ENCODE measurements around the gene ABHD10. TPM values are rescaled to one million over a fixed set of nuclear protein-coding genes. Genes with fewer than 3 reads are reported as not detected.

ABHD10 gene
- total RNA-seq, 1 donor from 2014 or later: 28.2 TPM

GRCh38 chr3:112000966-112001365 is 22.1 kb downstream of the ABHD10 start:
- DNase-seq (ENCODE audit: low spot score): no peak

- no peak for DNase-seq (ENCODE audit: low spot score)
Measured at GRCh38 chr3:112001526-112001925, 22.7 kb downstream of the ABHD10 start.

- no peak for DNase-seq (ENCODE audit: low spot score)
Measured at GRCh38 chr3:112002096-112002971, 23.5 kb downstream of the ABHD10 start.

GRCh38 chr3:112003321-112004080 is 24.7 kb downstream of the ABHD10 start:
- no peak for DNase-seq (ENCODE audit: low spot score)

GRCh38 chr3:112004187-112004586 is 25.4 kb downstream of the ABHD10 start:
- DNase-seq (ENCODE audit: low spot score): no peak

- DNase-seq (ENCODE audit: low spot score): no peak
Measured at GRCh38 chr3:112004669-112005068, 25.8 kb downstream of the ABHD10 start.

GRCh38 chr3:112005091-112005672 is 26.4 kb downstream of the ABHD10 start:
- DNase-seq (ENCODE audit: low spot score): no peak

- DNase-seq (ENCODE audit: low spot score): no peak
Measured at GRCh38 chr3:112007633-112008032, 28.8 kb downstream of the ABHD10 start.

- no peak for DNase-seq (ENCODE audit: low spot score)
Measured at GRCh38 chr3:112009670-112010069, 30.8 kb downstream of the ABHD10 start.

- no peak for DNase-seq (ENCODE audit: low spot score)
Measured at GRCh38 chr3:112010636-112011035, 31.8 kb downstream of the ABHD10 start.

GRCh38 chr3:112011376-112011940 is 32.6 kb downstream of the ABHD10 start:
- DNase-seq (ENCODE audit: low spot score): no peak

GRCh38 chr3:112012205-112012992 is 33.6 kb downstream of the ABHD10 start:
- DNase-seq (ENCODE audit: low spot score): no peak

- DNase-seq (ENCODE audit: low spot score): peak; percentile 80
Measured at GRCh38 chr3:112013058-112013783, 34.4 kb downstream of the ABHD10 start.

GRCh38 chr3:112013784-112014143 is 34.9 kb downstream of the ABHD10 start:
- no peak for DNase-seq (ENCODE audit: low spot score)

- no peak for DNase-seq (ENCODE audit: low spot score)
Measured at GRCh38 chr3:112017091-112017490, 38.3 kb downstream of the ABHD10 start.

- DNase-seq (ENCODE audit: low spot score): no peak
Measured at GRCh38 chr3:112018712-112019111, 39.9 kb downstream of the ABHD10 start.

GRCh38 chr3:112019716-112020115 is 40.9 kb downstream of the ABHD10 start:
- DNase-seq (ENCODE audit: low spot score): no peak

GRCh38 chr3:112020674-112021085 is 41.9 kb downstream of the ABHD10 start:
- no peak for DNase-seq (ENCODE audit: low spot score)

- no peak for DNase-seq (ENCODE audit: low spot score)
Measured at GRCh38 chr3:112027142-112027541, 48.3 kb downstream of the ABHD10 start.

- no peak for DNase-seq (ENCODE audit: low spot score)
Measured at GRCh38 chr3:112027826-112028225, 49.0 kb downstream of the ABHD10 start.

- DNase-seq (ENCODE audit: low spot score): no peak
Measured at GRCh38 chr3:112030901-112031300, 52.1 kb downstream of the ABHD10 start.

Measured in ureter (tissue), 1 donor.